ENCODE results near the gene PPP1R1B. TPM values are rescaled to one million over a fixed set of nuclear protein-coding genes. Genes with fewer than 3 reads are reported as not detected.

The PPP1R1B gene
- total RNA-seq, 1 experiment from 2014 or later: not detected

DNA sequence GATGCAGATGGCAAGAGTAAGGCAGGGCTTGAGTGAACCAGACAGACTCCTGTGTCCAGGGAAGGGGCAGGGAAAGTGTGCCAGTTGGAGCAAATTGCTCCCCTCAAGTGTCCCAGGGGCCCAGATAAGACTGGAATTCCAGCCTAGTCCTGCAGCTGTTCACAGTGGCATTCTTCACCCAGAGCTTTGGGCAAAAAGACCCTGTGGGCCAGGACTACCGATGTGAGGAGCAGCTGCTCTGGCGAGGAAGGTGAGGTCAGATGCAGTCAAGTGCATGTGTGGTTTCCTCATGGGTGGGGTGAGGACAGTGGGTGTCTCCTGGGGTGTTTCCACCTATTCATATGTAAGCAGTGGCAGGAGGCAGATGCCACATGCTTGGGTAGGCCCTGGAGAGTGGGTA is 33.4 kb upstream of the PPP1R1B start:
- POLR2A ChIA-PET: no interaction called here
- no peak overlapping the region for H3K4me3 Mint-ChIP-seq (ENCODE audit: unreplicated experiment)
- no peak for DNase-seq
- peaks cover 4% of the 10 kb centered on the region for H3K27me3 ChIP-seq (replicated peaks; ENCODE audit: control insufficient read depth, insufficient read depth, low read length)
- no peaks in the 10 kb centered on the region for H3K9me3 ChIP-seq
- no peaks in the 10 kb centered on the region for H3K4me1 ChIP-seq
- intact Hi-C loops (cut with micrococcal nuclease; ENCODE audit: unreplicated experiment): no loop called here
- no TSS peak for BruUV-seq (replicated peaks)
- H3K27me3 Mint-ChIP-seq (ENCODE audit: insufficient read depth, unreplicated experiment): peaks cover 43% of the 10 kb centered on the region
- H3K4me1 Mint-ChIP-seq (ENCODE audit: low read depth, unreplicated experiment): peaks cover 7% of the 10 kb centered on the region
- H3K27ac Mint-ChIP-seq (ENCODE audit: unreplicated experiment): no peak overlapping the region
- peaks cover 12% of the 10 kb centered on the region for H3K9me3 Mint-ChIP-seq (ENCODE audit: unreplicated experiment)
- H3K36me3 Mint-ChIP-seq (ENCODE audit: insufficient read depth, unreplicated experiment): no peaks in the 10 kb centered on the region
- CTCF ChIA-PET: no interaction called here
- H3K4me3 ChIP-seq (ENCODE audit: low read depth, low read length): no peak overlapping the region
- H3K36me3 ChIP-seq (ENCODE audit: control insufficient read depth, insufficient read depth, low read length): no peaks in the 10 kb centered on the region
- TF ChIP-seq, protein P1, sequence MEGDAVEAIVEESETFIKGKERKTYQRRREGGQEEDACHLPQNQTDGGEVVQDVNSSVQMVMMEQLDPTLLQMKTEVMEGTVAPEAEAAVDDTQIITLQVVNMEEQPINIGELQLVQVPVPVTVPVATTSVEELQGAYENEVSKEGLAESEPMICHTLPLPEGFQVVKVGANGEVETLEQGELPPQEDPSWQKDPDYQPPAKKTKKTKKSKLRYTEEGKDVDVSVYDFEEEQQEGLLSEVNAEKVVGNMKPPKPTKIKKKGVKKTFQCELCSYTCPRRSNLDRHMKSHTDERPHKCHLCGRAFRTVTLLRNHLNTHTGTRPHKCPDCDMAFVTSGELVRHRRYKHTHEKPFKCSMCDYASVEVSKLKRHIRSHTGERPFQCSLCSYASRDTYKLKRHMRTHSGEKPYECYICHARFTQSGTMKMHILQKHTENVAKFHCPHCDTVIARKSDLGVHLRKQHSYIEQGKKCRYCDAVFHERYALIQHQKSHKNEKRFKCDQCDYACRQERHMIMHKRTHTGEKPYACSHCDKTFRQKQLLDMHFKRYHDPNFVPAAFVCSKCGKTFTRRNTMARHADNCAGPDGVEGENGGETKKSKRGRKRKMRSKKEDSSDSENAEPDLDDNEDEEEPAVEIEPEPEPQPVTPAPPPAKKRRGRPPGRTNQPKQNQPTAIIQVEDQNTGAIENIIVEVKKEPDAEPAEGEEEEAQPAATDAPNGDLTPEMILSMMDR (IDR thresholded peaks at IDR 0.05; ENCODE audit: insufficient read depth in 1 of 2, low read depth in 1 of 2, low read length in 1 of 2, severe bottlenecking in 1 of 2, unreplicated experiment in 1 of 2): no peak

DNA sequence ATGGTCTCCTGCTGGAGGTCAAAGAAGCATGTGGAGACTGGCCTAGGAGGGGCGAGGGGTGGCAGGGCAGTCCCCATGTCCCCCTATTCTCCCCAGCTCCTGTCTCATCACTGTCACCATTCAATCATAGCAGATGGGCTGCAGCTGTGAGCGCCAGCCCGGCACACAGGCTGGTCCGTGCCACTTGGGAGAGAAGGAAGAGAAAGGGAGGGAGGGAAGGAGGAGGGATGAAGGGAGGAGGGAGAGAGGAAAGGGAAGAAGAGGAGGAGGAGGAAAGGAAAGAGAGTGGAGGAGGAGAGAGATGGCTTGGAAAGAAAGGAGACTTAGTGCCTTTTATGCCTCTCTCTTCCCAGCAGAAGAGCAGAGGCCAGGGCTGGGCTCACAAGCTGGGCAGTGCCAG is 31.5 kb upstream of the PPP1R1B start:
- H3K36me3 ChIP-seq (ENCODE audit: control insufficient read depth, insufficient read depth, low read length): no peaks in the 10 kb centered on the region
- intact Hi-C loops (cut with micrococcal nuclease; ENCODE audit: unreplicated experiment): no loop called here

DNA sequence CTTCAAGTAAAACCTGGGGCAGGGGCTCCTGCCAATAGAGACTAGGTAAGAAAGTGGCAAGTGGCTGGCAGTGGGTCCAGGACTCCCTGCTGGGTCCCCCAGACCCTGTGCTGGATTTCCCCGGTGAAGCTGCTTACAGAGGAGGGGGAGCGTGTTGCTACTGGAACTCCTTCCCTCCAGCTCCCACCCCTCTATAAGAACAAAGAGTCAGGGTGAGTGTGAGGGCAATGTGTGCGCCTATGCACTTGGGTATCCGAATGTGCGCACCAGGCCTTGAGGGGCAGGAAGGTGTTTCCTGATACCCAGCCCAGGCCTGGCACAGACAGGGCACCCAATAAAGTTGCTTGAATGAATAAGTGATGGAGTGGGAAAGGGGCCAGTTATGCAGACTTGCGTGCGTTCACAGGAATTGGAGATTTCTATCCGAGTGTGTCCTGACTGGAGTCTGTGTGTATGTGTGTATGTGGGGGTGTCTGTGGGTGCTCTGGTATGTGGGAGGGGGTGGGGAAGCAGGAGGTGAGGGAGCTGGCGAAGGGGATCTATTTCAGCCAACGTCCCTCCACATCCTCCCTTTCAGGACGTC is 30.7 kb upstream of the PPP1R1B start:
- H3K4me3 ChIP-seq (ENCODE audit: low read depth, low read length): no peak overlapping the region
- no peaks in the 10 kb centered on the region for H3K9me3 ChIP-seq
- Mint-ChIP-seq H3K36me3 (ENCODE audit: insufficient read depth, unreplicated experiment) (no peaks in the 10 kb centered on the region), H3K4me1 (ENCODE audit: low read depth, unreplicated experiment) (peaks cover 7% of the 10 kb centered on the region), H3K27me3 (ENCODE audit: insufficient read depth, unreplicated experiment) (peaks cover 49% of the 10 kb centered on the region), H3K9me3 (ENCODE audit: unreplicated experiment) (peaks cover 12% of the 10 kb centered on the region), H3K4me3 (ENCODE audit: unreplicated experiment) (no peak overlapping the region), H3K27ac (ENCODE audit: unreplicated experiment) (no peak overlapping the region)
- ChIA-PET CTCF (no interaction called here), POLR2A (no interaction called here)
- intact Hi-C loops (cut with micrococcal nuclease; ENCODE audit: unreplicated experiment): no loop called here
- TF ChIP-seq, protein P1 (IDR thresholded peaks at IDR 0.05; ENCODE audit: insufficient read depth in 1 of 2, low read depth in 1 of 2, low read length in 1 of 2, severe bottlenecking in 1 of 2, unreplicated experiment in 1 of 2): no peak
- BruUV-seq (replicated peaks): no TSS peak
- peaks cover 8% of the 10 kb centered on the region for H3K27me3 ChIP-seq (replicated peaks; ENCODE audit: control insufficient read depth, insufficient read depth, low read length)
- H3K36me3 ChIP-seq (ENCODE audit: control insufficient read depth, insufficient read depth, low read length): no peaks in the 10 kb centered on the region
- H3K4me1 ChIP-seq: no peaks in the 10 kb centered on the region; the same call in 1 of the 2 replicates
- no peak for DNase-seq

More for the DNA sequence above, 31.5 kb upstream of the PPP1R1B start:
- no peak overlapping the region for H3K4me3 Mint-ChIP-seq (ENCODE audit: unreplicated experiment)
- CTCF ChIA-PET: no interaction called here
- no peak overlapping the region for H3K27ac Mint-ChIP-seq (ENCODE audit: unreplicated experiment)
- H3K27me3 Mint-ChIP-seq (ENCODE audit: insufficient read depth, unreplicated experiment): peaks cover 47% of the 10 kb centered on the region
- peaks cover 12% of the 10 kb centered on the region for H3K9me3 Mint-ChIP-seq (ENCODE audit: unreplicated experiment)
- POLR2A ChIA-PET: no interaction called here
- H3K36me3 Mint-ChIP-seq (ENCODE audit: insufficient read depth, unreplicated experiment): no peaks in the 10 kb centered on the region
- TF ChIP-seq, protein P1 (IDR thresholded peaks at IDR 0.05; ENCODE audit: insufficient read depth in 1 of 2, low read depth in 1 of 2, low read length in 1 of 2, severe bottlenecking in 1 of 2, unreplicated experiment in 1 of 2): no peak
- BruUV-seq (replicated peaks): no TSS peak
- H3K4me3 ChIP-seq (ENCODE audit: low read depth, low read length): no peak overlapping the region
- DNase-seq: no peak
- H3K9me3 ChIP-seq: no peaks in the 10 kb centered on the region
- H3K4me1 ChIP-seq: no peaks in the 10 kb centered on the region; the same call in 1 of the 2 replicates
- peaks cover 7% of the 10 kb centered on the region for H3K4me1 Mint-ChIP-seq (ENCODE audit: low read depth, unreplicated experiment)
- H3K27me3 ChIP-seq (replicated peaks; ENCODE audit: control insufficient read depth, insufficient read depth, low read length): peaks cover 7% of the 10 kb centered on the region
